H9 (cell line): Measurements from ENCODE around the gene RPS15. TPM values are rescaled to one million over a fixed set of nuclear protein-coding genes. Genes with fewer than 3 reads are reported as not detected.

Source experiments
- DNase-seq: peaks from one replicate; pipeline ENCODE4 v3.0.0-alpha.2; 2017
- H2AFZ ChIP-seq: one replicate; pipeline ENCODE4 v1.6.1; 2013; ENCODE audit warnings: mild to moderate bottlenecking, low read length, control low read depth, moderate library complexity
- H2AK5ac ChIP-seq: 2 replicates; pipeline ENCODE4 v1.6.1; 2013; ENCODE audit warnings: low read length, control low read depth, mixed read lengths; ENCODE audit not compliant: insufficient read length
- H2BK120ac ChIP-seq: one replicate; pipeline ENCODE4 v1.6.1; 2013; ENCODE audit warnings: low read depth, mild to moderate bottlenecking, low read length, control low read depth, inconsistent platforms; ENCODE audit not compliant: poor library complexity, severe bottlenecking
- H2BK12ac ChIP-seq: 2 replicates; pipeline ENCODE4 v1.6.1; 2013; ENCODE audit warnings: low read length, control low read depth, mixed read lengths, low read depth; ENCODE audit not compliant: insufficient read length
- H2BK15ac ChIP-seq: 2 replicates; pipeline ENCODE4 v1.6.1; 2013; ENCODE audit warnings: low read depth, low read length, control low read depth
- H2BK20ac ChIP-seq: one replicate; pipeline ENCODE4 v1.6.1; 2013; ENCODE audit warnings: low read depth, mild to moderate bottlenecking, low read length, control low read depth, inconsistent platforms; ENCODE audit not compliant: poor library complexity, severe bottlenecking
- H2BK5ac ChIP-seq: 2 replicates; pipeline ENCODE4 v1.6.1; 2013; ENCODE audit warnings: low read length, control low read depth, mixed read lengths; ENCODE audit not compliant: insufficient read length
- H3K14ac ChIP-seq: 2 replicates; pipeline ENCODE4 v1.6.1; 2013; ENCODE audit warnings: low read length, control low read depth; ENCODE audit not compliant: insufficient read depth
- H3K18ac ChIP-seq: 2 replicates; pipeline ENCODE4 v1.6.1; 2013; ENCODE audit warnings: low read depth, mild to moderate bottlenecking, mixed read lengths, low read length, control low read depth; ENCODE audit not compliant: insufficient read length
- H3K23ac ChIP-seq: 2 replicates; pipeline ENCODE4 v1.6.1; 2013; ENCODE audit warnings: low read length, control low read depth, mixed read lengths, low read depth; ENCODE audit not compliant: insufficient read length
- H3K23me2 ChIP-seq: 2 replicates; pipeline ENCODE4 v1.6.1; 2013; ENCODE audit warnings: low read depth, mild to moderate bottlenecking, mixed read lengths, low read length, control low read depth; ENCODE audit not compliant: insufficient read length, poor library complexity, severe bottlenecking
- H3K27ac ChIP-seq: 2 replicates; pipeline ENCODE4 v1.5.1; 2013; ENCODE audit warnings: low read length, control low read depth, mixed read lengths, low read depth; ENCODE audit not compliant: insufficient read length
- H3K27me3 ChIP-seq: 2 replicates; pipeline ENCODE4 v1.6.1; 2013; ENCODE audit warnings: low read length, control low read depth, inconsistent platforms; ENCODE audit not compliant: insufficient read depth
- H3K4ac ChIP-seq: 2 replicates; pipeline ENCODE4 v1.6.1; 2013; ENCODE audit warnings: low read depth, mild to moderate bottlenecking, control low read depth, inconsistent platforms, low read length, moderate library complexity
- H3K4me1 ChIP-seq: 2 replicates; pipeline ENCODE4 v1.6.1; 2013; ENCODE audit warnings: low read length, control low read depth, inconsistent platforms; ENCODE audit not compliant: insufficient read depth
- H3K4me2 ChIP-seq: 2 replicates; pipeline ENCODE4 v1.6.1; 2013; ENCODE audit warnings: low read length, control low read depth, mixed read lengths; ENCODE audit not compliant: insufficient read length, insufficient read depth
- H3K56ac ChIP-seq: 2 replicates; pipeline ENCODE4 v1.6.1; 2013; ENCODE audit warnings: low read depth, mild to moderate bottlenecking, mixed read lengths, low read length, control low read depth; ENCODE audit not compliant: insufficient read length
- H3K79me1 ChIP-seq: 2 replicates; pipeline ENCODE4 v1.6.1; 2013; ENCODE audit warnings: low read depth, mild to moderate bottlenecking, moderate library complexity, low read length, control low read depth, inconsistent platforms; ENCODE audit not compliant: insufficient read depth, poor library complexity, severe bottlenecking
- H3K79me2 ChIP-seq: 2 replicates; pipeline ENCODE4 v1.6.1; 2013; ENCODE audit warnings: low read length, control low read depth, inconsistent platforms; ENCODE audit not compliant: insufficient read depth
- H3K9ac ChIP-seq: 2 replicates; pipeline ENCODE4 v1.6.1; 2013; ENCODE audit warnings: low read length, control low read depth, mixed read lengths; ENCODE audit not compliant: insufficient read length; ENCODE audit errors: extremely low read depth
- H3K9me3 ChIP-seq: one replicate; pipeline ENCODE4 v1.6.1; 2013; ENCODE audit warnings: low read depth, low read length, inconsistent platforms; ENCODE audit not compliant: control insufficient read depth
- H3T11ph ChIP-seq: one replicate; pipeline ENCODE4 v1.6.1; 2013; ENCODE audit warnings: mild to moderate bottlenecking, low read length, control low read depth, inconsistent platforms
- H4K20me1 ChIP-seq: one replicate; pipeline ENCODE4 v1.6.1; 2013; ENCODE audit not compliant: control insufficient read depth, insufficient read length, insufficient read depth
- H4K5ac ChIP-seq: 2 replicates; pipeline ENCODE4 v1.6.1; 2013; ENCODE audit warnings: low read depth, mild to moderate bottlenecking, mixed read lengths, low read length, control low read depth; ENCODE audit not compliant: insufficient read length
- H4K8ac ChIP-seq: replicated peaks from 2 replicates; pipeline ENCODE4 v1.6.1; 2013; ENCODE audit warnings: low read length, control low read depth, mixed read lengths, low read depth; ENCODE audit not compliant: insufficient read length
- H4K91ac ChIP-seq: 2 replicates; pipeline ENCODE4 v1.6.1; 2013; ENCODE audit warnings: low read depth, mild to moderate bottlenecking, moderate library complexity, mixed read lengths, low read length, control low read depth; ENCODE audit not compliant: insufficient read length
- H3K27ac Mint-ChIP-seq, 3 experiments: 2 replicates in 2 of 3; 3 replicates in 1 of 3; pipeline ENCODE4 v1.8.0; 2020 to 2021; ENCODE audit warnings: mixed read lengths in 3 of 3, mild to moderate bottlenecking in 1 of 3, moderate library complexity in 1 of 3
- H3K27me3 Mint-ChIP-seq: 2 replicates; pipeline ENCODE4 v1.8.0; 2021; ENCODE audit warnings: low read depth, mild to moderate bottlenecking, moderate library complexity, mixed read lengths
- H3K36me3 Mint-ChIP-seq, 3 experiments: 2 replicates in 2 of 3; 3 replicates in 1 of 3; pipeline ENCODE4 v1.8.0; 2020 to 2021; ENCODE audit warnings: low read depth in 3 of 3, mixed read lengths in 3 of 3; ENCODE audit not compliant: insufficient read depth in 1 of 3
- H3K4me1 Mint-ChIP-seq, 2 experiments: 2 replicates each; pipeline ENCODE4 v1.8.0; 2020; ENCODE audit warnings: mixed read lengths in 2 of 2
- H3K4me3 Mint-ChIP-seq, 2 experiments: 2 replicates in 1 of 2; 3 replicates in 1 of 2; pipeline ENCODE4 v1.8.0; 2020 to 2021; ENCODE audit warnings: mild to moderate bottlenecking in 2 of 2, mixed read lengths in 2 of 2, moderate library complexity in 1 of 2
- H3K9me3 Mint-ChIP-seq, 2 experiments: 2 replicates in 1 of 2; 3 replicates in 1 of 2; pipeline ENCODE4 v1.8.0; 2020; ENCODE audit warnings: mild to moderate bottlenecking in 2 of 2, mixed read lengths in 2 of 2, moderate library complexity in 1 of 2
- WGBS: extraction: QIAGEN DNeasy Blood & Tissue Kit; methylation state at CpG from one replicate; pipeline ENCODE4 v1.1.7; 2013; ENCODE audit warnings: missing lambda C conversion rate, low lambda C conversion rate, mixed read lengths; ENCODE audit not compliant: insufficient read length; ENCODE audit errors: extremely low coverage; 5-methylcytosine and 5-hydroxymethylcytosine counted together
- total RNA-seq: library from RNA; stranded (reverse); gene quantifications from 2 replicates; pipeline ENCODE4 v1.2.1, GENCODE V29; 2021
- TF ChIP-seq, protein P1 (sequence below): fragments of 200-600 bp; sonication (generic); conservative IDR thresholded peaks from 3 replicates; pipeline ENCODE4 v1.8.0; 2021; ENCODE audit warnings: antibody characterized with exemption, mild to moderate bottlenecking

Gene RPS15
- total RNA-seq, 1 experiment from 2014 or later, result 1,628 TPM

DNA sequence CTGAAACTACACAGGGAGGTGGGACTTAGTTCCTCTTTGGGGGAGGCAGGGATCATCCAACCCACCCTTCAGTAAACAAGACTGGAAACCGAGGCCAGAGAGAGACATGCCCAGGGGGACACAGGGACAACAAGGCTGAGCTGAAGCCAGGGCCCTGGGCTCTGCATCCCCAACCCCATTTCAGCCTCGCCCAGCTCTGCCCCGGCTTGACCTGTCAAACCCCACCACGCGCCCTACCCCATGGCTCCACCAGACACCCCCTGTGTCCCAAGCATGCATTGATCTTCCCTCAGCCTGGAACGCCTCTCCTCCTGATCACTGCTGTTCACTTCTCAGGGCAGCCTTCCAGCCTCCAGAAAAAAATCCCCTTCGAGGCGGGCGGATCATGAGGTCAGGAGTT is 9.7 kb downstream of the RPS15 start:
- H3K4me1 Mint-ChIP-seq, result peaks cover 10 to 41% of the 10 kb centered on the region in 2 experiments
- no peak overlapping the region for H3K27ac Mint-ChIP-seq
- peaks cover 78% of the 10 kb centered on the region for H3K27me3 Mint-ChIP-seq
- H3K18ac ChIP-seq, result no peak overlapping the region
- no CpG with 5 or more reads among the region's 9 CpGs for WGBS
- H2AFZ ChIP-seq, result no peak overlapping the region
- H3K27ac ChIP-seq, result no peak overlapping the region
- TF ChIP-seq, protein P1, sequence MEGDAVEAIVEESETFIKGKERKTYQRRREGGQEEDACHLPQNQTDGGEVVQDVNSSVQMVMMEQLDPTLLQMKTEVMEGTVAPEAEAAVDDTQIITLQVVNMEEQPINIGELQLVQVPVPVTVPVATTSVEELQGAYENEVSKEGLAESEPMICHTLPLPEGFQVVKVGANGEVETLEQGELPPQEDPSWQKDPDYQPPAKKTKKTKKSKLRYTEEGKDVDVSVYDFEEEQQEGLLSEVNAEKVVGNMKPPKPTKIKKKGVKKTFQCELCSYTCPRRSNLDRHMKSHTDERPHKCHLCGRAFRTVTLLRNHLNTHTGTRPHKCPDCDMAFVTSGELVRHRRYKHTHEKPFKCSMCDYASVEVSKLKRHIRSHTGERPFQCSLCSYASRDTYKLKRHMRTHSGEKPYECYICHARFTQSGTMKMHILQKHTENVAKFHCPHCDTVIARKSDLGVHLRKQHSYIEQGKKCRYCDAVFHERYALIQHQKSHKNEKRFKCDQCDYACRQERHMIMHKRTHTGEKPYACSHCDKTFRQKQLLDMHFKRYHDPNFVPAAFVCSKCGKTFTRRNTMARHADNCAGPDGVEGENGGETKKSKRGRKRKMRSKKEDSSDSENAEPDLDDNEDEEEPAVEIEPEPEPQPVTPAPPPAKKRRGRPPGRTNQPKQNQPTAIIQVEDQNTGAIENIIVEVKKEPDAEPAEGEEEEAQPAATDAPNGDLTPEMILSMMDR, result no peak
- H4K91ac ChIP-seq, result no peak overlapping the region
- H4K20me1 ChIP-seq, result no peaks in the 10 kb centered on the region
- no peak overlapping the region for H3K56ac ChIP-seq
- no peak overlapping the region for H2BK12ac ChIP-seq
- H2BK5ac ChIP-seq, result no peak overlapping the region
- H3K4me3 Mint-ChIP-seq, result peak overlapping the region in 1 of 2 experiments; percentile 50; a peak in 2 of 5 replicates
- no peak overlapping the region for H2BK20ac ChIP-seq
- H3K36me3 Mint-ChIP-seq, result peaks cover 0 to 3% (median 0%) of the 10 kb centered on the region in 3 experiments; a peak in 2 of 7 replicates
- H3K9ac ChIP-seq, result no peak overlapping the region
- no peaks in the 10 kb centered on the region for H3K9me3 ChIP-seq
- no peak overlapping the region for H2BK120ac ChIP-seq
- no peak overlapping the region for H3K4me2 ChIP-seq
- H2AK5ac ChIP-seq, result no peak overlapping the region
- no peaks in the 10 kb centered on the region; the same call in 1 of the 2 replicates for H3K4me1 ChIP-seq
- H3K4ac ChIP-seq, result no peak overlapping the region
- H2BK15ac ChIP-seq, result no peak overlapping the region
- no peak overlapping the region for H4K8ac ChIP-seq
- H3K27me3 ChIP-seq, result peaks cover 24% of the 10 kb centered on the region; the same call in 1 of the 2 replicates
- H3K79me1 ChIP-seq, result no peaks in the 10 kb centered on the region
- H3K79me2 ChIP-seq, result no peaks in the 10 kb centered on the region
- no peak overlapping the region for H3T11ph ChIP-seq
- peaks cover 10% of the 10 kb centered on the region for H3K23me2 ChIP-seq
- no peak for DNase-seq
- H4K5ac ChIP-seq, result no peak overlapping the region
- no peak overlapping the region for H3K14ac ChIP-seq
- no peak overlapping the region for H3K23ac ChIP-seq
- H3K9me3 Mint-ChIP-seq, result no peaks in the 10 kb centered on the region; a peak in 1 of 5 replicates
